ENCODE results near the gene DPP10.

The DPP10 gene

GRCh38 chr2:114810092-114810491 is 367.7 kb downstream of the DPP10 start:
- no peak for DNase-seq (ENCODE audit: low read depth)

GRCh38 chr2:114812261-114812660 is 369.8 kb downstream of the DPP10 start:
- no peak for DNase-seq (ENCODE audit: low read depth)

- no peak for DNase-seq (ENCODE audit: low read depth)
Observed at GRCh38 chr2:114814355-114814754, 371.9 kb downstream of the DPP10 start.

GRCh38 chr2:114821055-114821454 is 378.6 kb downstream of the DPP10 start:
- DNase-seq (ENCODE audit: low read depth): no peak

GRCh38 chr2:114843963-114844362 is 401.5 kb downstream of the DPP10 start:
- DNase-seq (ENCODE audit: low read depth): no peak

GRCh38 chr2:114857196-114857595 is 414.8 kb downstream of the DPP10 start:
- DNase-seq (ENCODE audit: low read depth): no peak

GRCh38 chr2:114859726-114860510 is 417.5 kb downstream of the DPP10 start:
- DNase-seq (ENCODE audit: low read depth): no peak

- DNase-seq (ENCODE audit: low read depth): no peak
Observed at GRCh38 chr2:114862243-114862642, 419.8 kb downstream of the DPP10 start.

GRCh38 chr2:114864901-114865300 is 422.5 kb downstream of the DPP10 start:
- DNase-seq (ENCODE audit: low read depth): no peak

GRCh38 chr2:114880046-114880445 is 437.6 kb downstream of the DPP10 start:
- no peak for DNase-seq (ENCODE audit: low read depth)

GRCh38 chr2:114919985-114920384 is 477.5 kb downstream of the DPP10 start:
- DNase-seq (ENCODE audit: low read depth): no peak

- no peak for DNase-seq (ENCODE audit: low read depth)
Observed at GRCh38 chr2:114922076-114922475, 479.6 kb downstream of the DPP10 start.

- no peak for DNase-seq (ENCODE audit: low read depth)
Observed at GRCh38 chr2:114925296-114926255, 483.1 kb downstream of the DPP10 start.

- DNase-seq (ENCODE audit: low read depth): no peak
Observed at GRCh38 chr2:114926303-114926702, 483.9 kb downstream of the DPP10 start.

GRCh38 chr2:114929225-114929624 is 486.8 kb downstream of the DPP10 start:
- no peak for DNase-seq (ENCODE audit: low read depth)

GRCh38 chr2:114933671-114934241 is 491.3 kb downstream of the DPP10 start:
- no peak for DNase-seq (ENCODE audit: low read depth)

GRCh38 chr2:114935031-114935430 is 492.6 kb downstream of the DPP10 start:
- no peak for DNase-seq (ENCODE audit: low read depth)

GRCh38 chr2:114937366-114937930 is 495.0 kb downstream of the DPP10 start:
- no peak for DNase-seq (ENCODE audit: low read depth)

GRCh38 chr2:114940785-114941458 is 498.5 kb downstream of the DPP10 start:
- no peak for DNase-seq (ENCODE audit: low read depth)

- DNase-seq (ENCODE audit: low read depth): no peak
Observed at GRCh38 chr2:114949228-114949804, 506.9 kb downstream of the DPP10 start.

GRCh38 chr2:114960389-114960788 is 517.9 kb downstream of the DPP10 start:
- DNase-seq (ENCODE audit: low read depth): no peak
